ENCODE data around the gene SCUBE1. TPM values are rescaled to one million over a fixed set of nuclear protein-coding genes. Genes with fewer than 3 reads are reported as not detected.

Gene SCUBE1
- total and polyA plus RNA-seq, 5 donors = 0.03 to 1.3 (median 0.33) TPM; not detected in 1

DNA sequence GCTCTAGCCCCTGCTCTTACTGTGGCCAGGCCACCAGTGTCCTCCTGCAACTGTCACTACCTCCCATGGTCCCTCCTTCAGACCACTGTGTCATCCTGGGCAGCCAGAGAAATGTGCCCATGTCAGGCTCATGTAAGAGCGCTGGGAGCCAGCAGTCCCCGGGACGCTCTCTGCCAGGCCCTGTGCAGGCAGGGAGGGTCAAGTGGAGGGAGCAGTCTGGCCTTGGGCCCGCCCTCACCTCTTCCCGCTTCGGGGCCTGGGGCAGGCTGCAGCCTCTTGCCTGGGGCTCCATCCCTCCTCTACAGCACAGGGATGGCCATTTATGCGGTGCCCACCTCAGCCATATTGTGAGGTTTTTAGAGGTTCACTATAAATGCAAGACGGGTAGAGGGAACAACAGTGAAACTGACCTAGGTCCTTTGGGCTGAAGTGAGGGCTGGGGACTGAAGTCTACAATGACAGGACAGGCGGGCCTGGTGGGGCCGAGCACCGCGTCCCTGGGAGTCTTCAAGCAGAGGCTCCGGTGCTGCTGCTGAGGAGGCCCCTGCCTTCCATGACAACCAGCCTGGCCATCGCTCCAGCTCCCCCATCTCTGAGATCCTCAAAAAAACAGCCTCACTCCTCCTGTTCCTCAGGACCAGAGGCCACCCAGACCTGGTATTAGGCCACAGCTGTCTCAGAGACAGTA lies 101.3 kb downstream of the SCUBE1 start:
- intact Hi-C loops (cut with DNase I) = no loop called here
- WGBS = 89% methylated on average over 14 of the region's 14 CpGs
- no peak for DNase-seq
- H3K4me3 ChIP-seq (ENCODE audit: low read length) = no peak overlapping the region
- H3K4me1 ChIP-seq (ENCODE audit: control insufficient read depth, insufficient read depth, low read length) = peaks cover 6% of the 10 kb centered on the region
- H3K9me3 ChIP-seq (ENCODE audit: control insufficient read depth, low read length) = no peaks in the 10 kb centered on the region
- no peak overlapping the region for H3K27ac ChIP-seq (ENCODE audit: low read length)
- no peaks in the 10 kb centered on the region for H3K27me3 ChIP-seq (ENCODE audit: control insufficient read depth, insufficient read depth)
- no peak for ATAC-seq

GRCh38 chr22:43241138-43241597 lies 102.0 kb downstream of the SCUBE1 start:
- Histone ChIP-seq H3K27me3 (ENCODE audit: control insufficient read depth, insufficient read depth) (no peaks in the 10 kb centered on the region), H3K9me3 (ENCODE audit: control insufficient read depth, low read length) (no peaks in the 10 kb centered on the region), H3K27ac (ENCODE audit: low read length) (no peak overlapping the region), H3K4me3 (ENCODE audit: low read length) (no peak overlapping the region), H3K4me1 (ENCODE audit: control insufficient read depth, insufficient read depth, low read length) (peaks cover 6% of the 10 kb centered on the region)
- intact Hi-C loops (cut with DNase I) = no loop called here
- DNase-seq (no peak), ATAC-seq (no peak)
- WGBS = 75% methylated on average over 15 of the region's 15 CpGs

DNA sequence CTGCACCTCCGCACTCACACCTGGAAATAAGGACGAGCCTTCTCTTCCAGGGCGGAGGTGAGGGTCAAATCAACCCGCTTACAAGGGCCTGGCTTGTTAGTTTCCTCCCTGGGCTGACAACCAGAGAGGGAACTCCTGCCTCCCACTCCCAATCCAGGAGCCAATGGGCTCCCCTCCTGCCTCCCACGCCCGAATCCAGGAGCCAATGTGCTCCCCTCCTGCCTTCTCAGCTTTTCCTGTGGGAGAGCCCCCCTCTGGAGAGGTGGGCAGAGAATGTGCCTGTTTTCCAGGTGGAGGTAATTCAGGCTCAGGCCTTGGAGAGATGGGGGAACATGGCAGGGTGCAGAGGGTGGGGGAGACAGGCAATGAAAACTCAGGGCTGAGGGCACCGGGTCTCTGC lies 102.6 kb downstream of the SCUBE1 start:
- H3K27ac ChIP-seq (ENCODE audit: low read length) = no peak overlapping the region
- ATAC-seq (no peak), DNase-seq (no peak)
- intact Hi-C loops (cut with DNase I) = no loop called here
- no peak overlapping the region for H3K4me3 ChIP-seq (ENCODE audit: low read length)
- H3K4me1 ChIP-seq (ENCODE audit: control insufficient read depth, insufficient read depth, low read length) = peaks cover 6% of the 10 kb centered on the region
- no peaks in the 10 kb centered on the region for H3K9me3 ChIP-seq (ENCODE audit: control insufficient read depth, low read length)
- 83% methylated on average over 7 of the region's 7 CpGs for WGBS
- H3K27me3 ChIP-seq (ENCODE audit: control insufficient read depth, insufficient read depth) = no peaks in the 10 kb centered on the region

DNA sequence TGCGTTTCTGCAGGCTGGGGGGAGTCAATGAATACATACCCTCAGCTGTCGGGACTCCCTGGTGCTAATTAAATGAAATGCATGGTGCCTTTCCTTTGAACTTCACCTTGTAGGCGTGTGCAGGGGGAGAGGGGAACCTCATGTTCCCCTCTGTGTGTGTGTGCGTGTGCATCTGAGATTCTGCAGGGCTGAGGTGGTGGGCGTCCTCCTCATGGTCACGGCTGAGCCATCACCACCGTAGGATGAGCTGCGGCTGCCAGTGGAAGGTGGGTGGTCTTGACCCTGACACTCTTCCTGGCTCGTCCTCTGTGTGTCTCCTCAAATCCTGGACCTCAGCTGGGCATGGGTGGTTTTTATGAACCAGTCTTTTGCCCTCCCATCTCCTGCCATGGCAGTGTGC lies 103.2 kb downstream of the SCUBE1 start:
- ATAC-seq = no peak
- DNase-seq = no peak
- Histone ChIP-seq H3K27me3 (ENCODE audit: control insufficient read depth, insufficient read depth) (no peaks in the 10 kb centered on the region), H3K4me1 (ENCODE audit: control insufficient read depth, insufficient read depth, low read length) (peaks cover 6% of the 10 kb centered on the region), H3K27ac (ENCODE audit: low read length) (no peak overlapping the region), H3K4me3 (ENCODE audit: low read length) (no peak overlapping the region), H3K9me3 (ENCODE audit: control insufficient read depth, low read length) (no peaks in the 10 kb centered on the region)
- intact Hi-C loops (cut with DNase I) = no loop called here
- WGBS = 64% methylated on average over 9 of the region's 9 CpGs

GRCh38 chr22:43239193-43239780 lies 103.9 kb downstream of the SCUBE1 start:
- H3K9me3 ChIP-seq (ENCODE audit: control insufficient read depth, low read length) = no peaks in the 10 kb centered on the region
- no peaks in the 10 kb centered on the region for H3K27me3 ChIP-seq (ENCODE audit: control insufficient read depth, insufficient read depth)
- no peak overlapping the region for H3K27ac ChIP-seq (ENCODE audit: low read length)
- H3K4me1 ChIP-seq (ENCODE audit: control insufficient read depth, insufficient read depth, low read length) = peaks cover 6% of the 10 kb centered on the region
- intact Hi-C loops (cut with DNase I) = no loop called here
- WGBS = 32% methylated on average over 7 of the region's 7 CpGs
- H3K4me3 ChIP-seq (ENCODE audit: low read length) = no peak overlapping the region
- peak in 1 of 3 donors; percentile 74 for DNase-seq
- peak in 1 of 2 donors; percentile 15 for ATAC-seq

- intact Hi-C loops (cut with DNase I) = no loop called here
- Histone ChIP-seq H3K4me1 (ENCODE audit: control insufficient read depth, insufficient read depth, low read length) (peaks cover 6% of the 10 kb centered on the region), H3K4me3 (ENCODE audit: low read length) (no peak overlapping the region), H3K9me3 (ENCODE audit: control insufficient read depth, low read length) (no peaks in the 10 kb centered on the region), H3K27me3 (ENCODE audit: control insufficient read depth, insufficient read depth) (no peaks in the 10 kb centered on the region), H3K27ac (ENCODE audit: low read length) (no peak overlapping the region)
- ATAC-seq (peak; percentile 46 to 64), DNase-seq (peak; percentile 45 to 84 (median 78))
- 44% methylated on average over 19 of the region's 19 CpGs for WGBS
Observed at GRCh38 chr22:43238526-43239006, 104.6 kb downstream of the SCUBE1 start.

GRCh38 chr22:43237280-43237679 lies 105.9 kb downstream of the SCUBE1 start:
- H3K4me3 ChIP-seq (ENCODE audit: low read length) = no peak overlapping the region
- WGBS = 71% methylated on average over 9 of the region's 9 CpGs
- intact Hi-C loops (cut with DNase I) = no loop called here

DNA sequence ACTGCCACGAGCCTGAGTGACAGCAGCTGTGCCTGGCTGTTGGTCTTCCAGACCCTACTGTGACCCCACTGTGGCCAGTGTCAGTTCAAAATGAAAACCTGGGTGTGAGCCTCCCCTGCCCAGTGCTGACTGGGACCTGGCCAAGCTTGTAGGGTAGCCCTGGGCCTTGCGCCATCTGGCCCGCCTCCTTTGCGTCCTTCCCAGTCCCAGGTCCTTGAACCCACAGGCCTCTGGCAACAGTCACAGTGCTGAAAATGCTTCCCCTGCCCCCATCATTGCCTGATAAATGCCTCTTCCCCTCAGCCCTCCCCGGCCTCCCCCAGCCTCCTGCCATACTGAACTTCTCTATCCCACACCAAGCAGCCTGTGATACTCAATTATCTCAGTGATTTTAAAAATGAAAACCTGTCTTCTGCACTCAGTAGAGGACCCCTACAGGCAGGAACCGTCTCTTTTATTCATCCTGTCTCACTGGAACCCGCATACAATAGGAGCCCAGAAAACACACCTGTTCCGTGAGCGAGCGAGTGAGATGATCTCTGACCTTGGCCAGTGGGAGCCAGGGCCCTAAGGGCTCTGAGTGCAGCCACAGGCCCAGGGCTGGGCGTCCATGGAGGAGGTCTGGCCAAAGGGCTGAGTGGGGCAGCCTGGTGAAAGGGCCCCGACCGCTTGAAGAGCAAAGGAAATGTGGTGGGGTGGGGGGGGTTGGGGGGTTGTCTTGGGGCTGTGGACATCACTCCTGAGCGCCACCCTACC lies 106.6 kb downstream of the SCUBE1 start:
- Histone ChIP-seq H3K4me1 (ENCODE audit: control insufficient read depth, insufficient read depth, low read length) (peaks cover 6% of the 10 kb centered on the region), H3K9me3 (ENCODE audit: control insufficient read depth, low read length) (no peaks in the 10 kb centered on the region), H3K4me3 (ENCODE audit: low read length) (no peak overlapping the region), H3K27ac (ENCODE audit: low read length) (no peak overlapping the region), H3K27me3 (ENCODE audit: control insufficient read depth, insufficient read depth) (no peaks in the 10 kb centered on the region)
- intact Hi-C loops (cut with DNase I) = no loop called here
- peak; percentile 54 to 88 (median 87) for DNase-seq
- 64% methylated on average over 14 of the region's 14 CpGs for WGBS
- peak; percentile 54 to 59 for ATAC-seq

More at GRCh38 chr22:43237280-43237679, 105.9 kb downstream of the SCUBE1 start:
- DNase-seq (no peak), ATAC-seq (no peak)
- no peak overlapping the region for H3K27ac ChIP-seq (ENCODE audit: low read length)
- H3K27me3 ChIP-seq (ENCODE audit: control insufficient read depth, insufficient read depth) = no peaks in the 10 kb centered on the region
- H3K9me3 ChIP-seq (ENCODE audit: control insufficient read depth, low read length) = no peaks in the 10 kb centered on the region
- peaks cover 6% of the 10 kb centered on the region for H3K4me1 ChIP-seq (ENCODE audit: control insufficient read depth, insufficient read depth, low read length)

- ATAC-seq (no peak), DNase-seq (no peak)
- 72% methylated on average over 22 of the region's 22 CpGs for WGBS
- Histone ChIP-seq H3K27me3 (ENCODE audit: control insufficient read depth, insufficient read depth) (no peaks in the 10 kb centered on the region), H3K4me3 (ENCODE audit: low read length) (no peak overlapping the region), H3K9me3 (ENCODE audit: control insufficient read depth, low read length) (no peaks in the 10 kb centered on the region), H3K27ac (ENCODE audit: low read length) (no peak overlapping the region), H3K4me1 (ENCODE audit: control insufficient read depth, insufficient read depth, low read length) (peaks cover 6% of the 10 kb centered on the region)
- intact Hi-C loops (cut with DNase I) = no loop called here
Observed at GRCh38 chr22:43235445-43236409, 107.4 kb downstream of the SCUBE1 start.

- no peak overlapping the region for H3K4me3 ChIP-seq (ENCODE audit: low read length)
- H3K4me1 ChIP-seq (ENCODE audit: control insufficient read depth, insufficient read depth, low read length) = peaks cover 6% of the 10 kb centered on the region
- no peaks in the 10 kb centered on the region for H3K9me3 ChIP-seq (ENCODE audit: control insufficient read depth, low read length)
- WGBS = 74% methylated on average over 9 of the region's 9 CpGs
- no peaks in the 10 kb centered on the region for H3K27me3 ChIP-seq (ENCODE audit: control insufficient read depth, insufficient read depth)
- H3K27ac ChIP-seq (ENCODE audit: low read length) = no peak overlapping the region
- DNase-seq (peak in 1 of 3 donors; percentile 32), ATAC-seq (no peak)
- intact Hi-C loops (cut with DNase I) = loop anchor here in 3 of 4 donors (5.0 kb wide), 1 partner anchor 153 kb away; no protein-coding TSS in a partner anchor
Observed at GRCh38 chr22:43234264-43234988, 108.7 kb downstream of the SCUBE1 start.

Data from right cardiac atrium (tissue), 5 donors.